NCI-H1048 (cell line): ENCODE measurements around the gene KIF3A.

Source experiments
- DNase-seq: peaks from one replicate; lab custom pipeline; 2025; lab: John Stamatoyannopoulos, UW

KIF3A gene

DNA sequence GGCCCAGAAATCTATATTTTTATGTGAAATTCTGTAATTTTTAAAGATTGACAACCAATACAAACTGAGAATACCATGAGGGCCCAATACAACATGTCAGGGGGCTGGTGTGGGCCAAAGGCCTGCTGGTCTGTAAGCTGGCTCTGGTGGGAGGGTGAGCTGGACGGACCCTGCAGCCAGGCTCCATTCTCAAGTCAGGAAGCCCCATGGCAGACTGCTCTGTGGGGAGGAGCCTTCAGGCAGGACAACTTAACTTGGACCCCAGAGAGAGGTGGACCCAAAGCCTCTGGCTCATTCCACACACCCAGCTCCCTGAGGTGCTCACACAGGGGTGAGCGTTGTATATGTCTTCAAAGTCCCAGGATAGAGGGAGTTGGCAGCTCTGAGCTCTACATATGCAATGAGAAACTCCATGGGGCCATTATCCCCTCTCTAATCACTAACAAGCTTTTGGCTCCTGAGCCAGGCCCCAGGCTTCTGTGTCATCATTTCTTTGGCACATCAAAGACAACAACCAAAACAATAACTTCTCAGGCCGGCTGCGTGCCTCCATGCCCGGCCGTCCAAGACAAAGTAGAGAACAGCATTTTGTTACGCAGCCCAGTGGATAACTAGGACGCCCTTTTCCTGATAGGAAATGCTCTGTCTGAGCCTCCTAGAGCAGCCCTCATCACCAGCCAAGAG lies 33.3 kb upstream of the KIF3A start:
- no peak for DNase-seq

DNA sequence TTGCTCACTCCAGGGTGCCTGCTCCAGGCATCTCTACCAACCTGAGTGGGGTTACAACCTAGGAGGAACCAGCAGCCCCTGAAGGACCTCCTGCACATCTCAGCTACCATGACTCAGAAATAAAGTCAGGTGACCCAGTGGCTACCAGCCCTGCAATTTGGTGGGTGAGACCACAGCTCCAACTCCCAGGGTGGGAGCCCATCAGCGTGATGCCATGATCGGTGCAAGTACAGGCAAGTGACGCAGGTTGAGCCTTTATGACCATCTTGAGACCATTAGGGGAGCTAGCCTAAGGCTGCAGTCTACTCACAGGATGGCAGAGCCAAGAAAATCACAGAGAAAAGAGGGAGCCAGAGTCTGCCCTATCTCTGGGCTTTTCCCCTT lies 31.1 kb upstream of the KIF3A start:
- DNase-seq, result no peak

DNA sequence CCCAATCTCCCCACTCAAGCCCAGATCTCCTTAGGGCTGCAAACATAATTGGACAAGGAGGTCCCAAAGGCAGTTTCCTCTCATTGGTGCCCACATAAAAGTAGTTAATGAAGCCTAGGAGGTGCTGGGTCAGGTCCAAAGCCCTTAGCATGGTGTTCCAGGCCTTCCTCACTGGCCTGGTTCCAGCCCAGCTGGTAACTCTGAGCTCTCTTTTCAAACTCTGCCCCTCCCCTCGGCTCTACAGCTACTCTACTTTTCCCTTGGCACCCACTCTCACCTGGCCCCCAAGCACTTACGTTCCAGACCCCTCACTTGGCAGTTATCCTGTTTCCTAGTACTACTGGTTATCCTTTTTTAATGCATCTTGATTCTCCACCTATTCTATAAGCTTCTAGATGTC lies 29.8 kb upstream of the KIF3A start:
- no peak for DNase-seq

DNA sequence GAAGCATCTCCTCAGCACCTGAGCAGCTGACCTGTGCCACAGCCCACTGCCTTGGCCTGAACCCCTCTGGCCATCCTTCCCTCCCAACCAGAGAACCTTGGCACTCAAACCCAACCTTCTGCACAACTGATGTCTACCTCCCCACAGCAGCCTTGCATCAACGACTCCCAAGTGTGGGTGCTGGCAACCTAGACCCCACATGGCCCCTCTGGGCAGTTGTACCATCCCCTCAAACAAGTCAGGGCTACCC lies 29.4 kb upstream of the KIF3A start:
- no peak for DNase-seq

DNA sequence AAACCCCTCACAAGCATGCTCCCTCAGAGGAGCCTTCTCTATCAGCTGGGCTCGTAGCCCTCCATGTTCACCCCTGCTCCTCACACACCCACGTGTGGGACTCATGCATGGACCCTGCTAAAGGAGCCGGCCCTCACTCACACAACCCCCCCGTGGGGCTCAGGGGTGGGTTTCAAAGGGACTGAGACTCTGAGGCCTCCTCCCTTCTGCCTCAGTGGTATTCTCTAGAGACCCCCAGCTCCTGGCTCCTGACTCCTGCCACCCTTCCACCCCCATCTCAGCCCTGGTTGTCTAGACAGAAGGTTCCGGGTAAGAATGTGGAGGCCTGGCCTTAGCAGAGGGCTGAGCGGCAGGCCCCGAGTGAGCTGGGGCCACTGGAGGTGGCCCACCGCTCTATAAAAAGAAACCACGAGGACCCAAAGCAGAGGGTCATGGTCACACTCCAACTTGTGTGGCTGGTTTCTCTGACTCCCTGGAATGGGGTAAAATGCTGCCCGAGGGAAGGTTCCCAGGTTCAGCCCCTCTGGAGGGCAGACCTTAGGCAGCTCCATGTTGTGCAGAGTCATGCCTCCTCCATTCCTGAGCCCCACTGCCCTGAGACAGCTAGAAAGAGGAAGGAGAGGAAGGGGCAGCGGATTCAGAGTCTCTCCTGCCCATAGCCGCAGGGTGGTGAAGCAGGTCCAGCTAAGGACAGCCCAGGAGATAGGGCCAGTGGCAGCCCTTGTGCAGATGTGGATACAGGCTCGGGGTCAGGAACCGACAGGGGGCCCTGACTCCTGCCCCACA lies 28.9 kb upstream of the KIF3A start:
- DNase-seq, result no peak

GRCh38 chr5:132765311-132766019 lies 28.1 kb upstream of the KIF3A start:
- DNase-seq, result no peak

DNA sequence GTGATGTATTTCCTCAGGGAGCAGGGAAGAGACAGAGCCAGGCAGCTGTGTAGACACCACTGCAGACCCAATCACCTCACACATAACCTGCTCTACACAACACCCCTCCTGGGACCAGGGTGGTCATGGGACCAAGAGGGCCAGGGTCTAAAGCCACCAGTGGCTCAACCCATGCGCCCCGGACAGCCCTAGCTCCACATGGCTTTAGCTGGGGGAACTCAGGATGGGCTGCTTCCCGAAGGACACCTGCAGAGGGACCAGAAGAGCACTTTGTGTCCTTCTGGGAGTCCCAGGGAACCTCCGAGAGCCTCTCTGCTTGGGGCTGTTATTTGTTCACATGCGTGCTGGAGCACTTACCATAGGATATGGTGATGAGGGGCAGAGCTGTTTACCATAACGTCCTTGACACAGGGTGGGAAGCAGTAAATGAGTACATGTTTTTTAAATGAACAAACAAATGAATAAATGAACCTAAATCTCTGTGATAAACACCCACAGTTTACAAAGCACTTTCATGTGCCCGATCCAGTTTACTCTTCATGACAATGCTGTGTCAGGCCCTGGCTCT lies 27.4 kb upstream of the KIF3A start:
- no peak for DNase-seq

GRCh38 chr5:132764051-132764450 lies 26.7 kb upstream of the KIF3A start:
- no peak for DNase-seq

GRCh38 chr5:132763181-132764036 lies 26.1 kb upstream of the KIF3A start:
- DNase-seq, result no peak

DNA sequence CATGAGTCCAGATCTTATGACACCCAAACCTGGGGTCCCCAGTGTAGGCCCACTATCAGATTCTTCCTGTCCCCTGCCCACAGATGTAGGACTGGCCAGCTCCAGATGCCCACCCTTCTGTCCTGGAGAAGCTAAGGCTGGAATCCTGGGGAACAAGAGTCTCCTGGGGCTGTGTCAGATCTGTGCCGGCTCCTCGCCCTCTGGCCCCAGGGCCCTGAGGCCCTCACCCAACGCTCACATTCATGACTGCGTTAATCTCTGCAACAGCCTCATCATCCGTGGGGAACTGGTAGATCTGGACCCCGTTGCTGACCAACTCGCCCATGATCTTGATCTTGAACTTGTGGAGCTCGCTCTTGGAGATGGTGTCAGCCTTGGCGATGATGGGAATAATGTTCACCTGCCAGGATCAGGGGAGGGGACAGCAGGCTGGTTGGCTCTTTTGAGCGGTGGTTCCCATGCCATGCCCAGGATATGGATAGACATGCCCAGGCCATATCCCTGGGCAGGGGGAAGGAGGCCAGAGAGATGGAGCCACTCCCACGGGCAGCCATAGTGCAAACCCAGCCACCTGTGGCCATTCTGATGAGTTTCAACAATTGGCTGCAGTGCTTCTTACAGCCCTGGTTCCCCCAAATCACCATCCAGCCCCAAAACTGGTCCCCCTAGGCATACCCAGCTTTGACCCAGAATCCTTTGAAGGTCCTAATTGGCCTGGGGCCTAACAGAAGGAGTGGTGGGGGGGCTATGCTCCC lies 25.1 kb upstream of the KIF3A start:
- no peak for DNase-seq

DNA sequence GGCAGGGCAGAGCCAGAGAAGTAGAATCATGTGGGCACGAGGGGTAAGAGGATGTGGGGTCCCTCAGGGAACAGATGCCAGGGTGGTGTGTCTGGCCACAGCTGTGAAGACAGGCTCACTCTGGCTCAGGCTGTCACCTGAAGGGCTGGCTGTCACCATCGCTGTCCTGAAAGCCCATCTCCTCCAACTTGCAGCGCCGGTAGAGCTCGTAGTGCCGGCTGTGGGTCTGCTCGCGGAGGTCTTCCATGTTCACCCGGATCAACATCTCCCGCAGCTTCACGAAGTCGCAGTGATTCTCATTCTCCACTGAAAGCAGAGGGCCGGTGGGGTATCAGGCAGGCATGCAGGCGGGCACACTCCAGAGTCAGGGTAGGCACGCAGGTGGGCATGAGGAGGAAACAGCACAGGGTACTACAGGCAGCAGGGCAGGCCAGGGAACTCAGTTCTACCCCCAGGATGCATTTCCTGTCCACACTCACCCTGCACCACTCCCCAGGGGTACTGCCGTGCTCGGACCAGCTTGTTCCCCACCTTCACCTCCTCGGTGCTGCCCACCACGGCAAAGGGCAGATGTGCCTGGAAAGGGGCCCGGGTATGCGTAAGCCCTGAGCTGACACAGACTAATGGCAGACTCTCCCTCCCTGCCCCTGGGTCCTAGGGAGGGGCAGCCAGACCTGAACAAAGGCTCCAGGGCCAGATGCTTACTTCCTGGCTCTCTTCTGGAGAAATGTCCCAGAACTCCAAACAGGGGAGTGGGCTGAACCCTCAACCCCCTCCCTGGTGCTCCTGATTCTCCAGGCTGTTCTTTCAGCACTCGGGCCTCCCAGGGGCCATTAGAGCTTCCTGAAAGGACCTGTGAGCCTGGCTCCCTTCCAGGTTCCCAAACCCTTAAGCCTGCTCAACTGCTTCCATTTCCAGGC lies 24.2 kb upstream of the KIF3A start:
- no peak for DNase-seq

DNA sequence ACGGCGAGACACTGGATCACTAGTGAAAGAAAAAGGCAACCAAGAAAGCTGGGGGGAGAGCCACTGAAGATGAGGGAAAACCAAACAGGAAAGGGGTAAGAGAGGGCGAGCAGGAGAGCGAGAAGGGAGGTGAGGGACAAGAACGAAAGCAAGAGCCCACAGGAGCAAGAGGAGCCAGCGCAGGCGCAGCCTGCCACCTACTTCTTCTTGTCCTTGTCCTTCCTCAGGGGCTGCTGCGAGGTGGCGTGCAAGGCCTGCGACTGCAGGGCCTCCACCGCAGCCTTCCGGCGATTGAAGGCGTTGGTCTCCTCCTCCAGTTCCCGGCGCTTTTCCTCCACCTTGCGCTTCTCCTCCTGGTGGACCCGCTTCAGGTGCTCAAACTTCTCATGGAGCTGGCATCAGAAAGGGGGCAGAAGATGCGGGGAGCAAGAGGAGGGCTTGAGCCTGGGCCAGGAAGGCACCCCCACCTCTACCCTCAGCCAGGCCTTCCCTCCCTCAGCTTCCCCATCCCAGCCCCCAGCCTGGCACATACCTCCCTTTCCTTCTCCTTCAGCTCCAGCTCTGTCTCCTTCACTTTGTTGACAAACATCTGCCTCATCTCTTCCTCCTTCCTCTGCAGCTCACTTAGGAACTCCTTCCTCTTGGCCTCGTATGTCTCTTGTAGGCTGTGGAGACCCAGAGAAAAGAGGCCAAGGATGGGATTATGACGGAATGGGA lies 23.4 kb upstream of the KIF3A start:
- no peak for DNase-seq

DNA sequence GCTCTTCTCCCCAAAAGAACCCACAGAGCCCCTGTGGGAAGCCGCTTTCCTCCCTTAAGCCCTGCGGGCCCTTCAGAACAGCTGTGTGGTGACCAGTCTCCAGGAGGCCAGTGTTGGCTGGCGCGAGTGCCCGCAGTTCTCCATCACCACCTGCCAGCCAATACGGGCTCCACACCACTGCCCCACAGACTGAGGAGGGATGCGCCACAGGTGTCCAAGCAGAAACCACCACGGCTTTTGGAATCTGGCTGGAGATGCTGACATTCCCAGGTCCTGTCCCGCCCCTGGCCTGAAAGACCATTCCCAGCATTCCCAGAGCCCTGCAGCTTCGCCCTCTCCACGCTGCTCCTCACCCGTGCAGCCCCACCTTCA lies 22.7 kb upstream of the KIF3A start:
- DNase-seq, result no peak

DNA sequence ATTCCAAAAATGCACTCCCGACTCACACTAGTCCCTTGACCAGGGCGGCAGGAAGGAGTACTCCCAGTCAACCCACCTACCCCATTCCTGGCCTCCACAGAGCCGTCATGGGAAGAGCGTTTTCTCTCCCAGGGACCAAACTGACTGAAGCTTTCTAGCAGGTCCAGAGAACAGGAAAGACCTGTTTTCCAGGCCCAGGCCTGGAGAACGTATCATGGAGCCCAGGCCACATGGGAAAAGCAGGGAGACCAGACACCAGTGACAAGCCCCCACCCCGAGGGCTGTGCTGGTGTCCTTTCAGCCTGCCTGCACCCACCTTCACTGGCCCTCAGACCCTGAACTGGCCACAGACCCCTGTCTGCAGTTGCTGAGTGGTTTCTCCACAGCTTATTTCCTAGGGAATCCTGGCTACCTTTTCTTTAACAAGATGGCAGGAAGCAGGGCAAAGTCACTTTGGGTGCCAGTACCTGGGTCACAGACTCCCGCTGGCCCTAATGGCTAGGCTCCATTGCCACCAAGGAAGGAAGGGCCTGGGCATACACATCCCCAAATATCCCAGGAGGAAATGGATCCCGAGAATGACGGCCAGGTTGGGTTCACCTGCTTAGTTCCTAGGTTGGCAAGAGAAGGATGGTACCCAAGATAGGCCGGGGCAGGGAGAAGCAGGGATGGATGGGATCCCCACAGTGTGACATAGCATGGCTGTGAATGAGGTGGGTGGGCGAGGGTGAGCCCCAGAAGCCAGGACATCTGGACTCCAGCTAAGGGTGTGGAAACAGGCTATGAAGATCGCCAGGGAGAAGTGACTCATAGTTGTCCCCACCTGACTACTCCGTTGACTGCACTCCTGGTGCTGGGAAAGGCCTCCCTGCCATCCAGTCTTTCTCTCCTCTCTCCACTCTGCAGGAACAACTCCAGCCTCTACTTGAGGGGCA lies 22.0 kb upstream of the KIF3A start:
- no peak for DNase-seq

DNA sequence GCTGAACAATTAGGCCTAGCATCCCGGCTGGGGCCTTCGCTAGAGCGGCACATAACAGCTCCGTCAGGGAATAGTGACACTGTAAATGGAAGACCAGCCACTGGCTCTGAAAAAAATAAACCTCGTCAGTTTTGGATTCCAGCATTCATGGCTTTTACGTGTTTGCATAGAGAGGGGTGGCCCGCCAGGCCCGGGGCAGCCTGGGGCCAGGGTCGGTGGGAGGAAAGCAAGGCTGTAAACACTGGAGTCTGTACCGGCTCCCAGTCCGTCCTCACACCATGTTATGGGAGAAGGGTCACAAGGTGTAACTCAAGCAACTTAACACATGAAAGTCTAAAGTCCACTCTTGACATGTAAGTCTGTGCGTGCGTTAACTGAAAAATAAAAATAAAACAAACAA lies 21.1 kb upstream of the KIF3A start:
- DNase-seq, result no peak

DNA sequence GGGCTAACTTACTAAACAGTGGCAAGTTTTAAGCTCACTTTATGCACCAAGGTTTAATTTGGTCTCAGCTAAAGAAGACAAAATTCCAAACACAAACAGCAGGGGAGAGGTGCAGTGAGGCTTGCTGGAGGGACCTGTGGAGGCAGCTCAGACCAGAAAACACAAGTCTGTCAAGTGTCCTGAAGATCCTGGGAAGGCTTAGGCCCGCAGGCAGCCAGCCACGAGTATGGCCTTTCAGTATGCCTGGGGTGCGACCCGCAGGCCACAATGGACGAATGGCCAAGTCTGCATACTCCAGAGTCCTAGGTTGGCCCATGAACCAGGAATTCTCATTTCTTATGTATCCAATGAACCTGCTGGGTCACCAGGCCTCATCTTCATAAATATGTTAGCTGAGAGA lies 19.2 kb upstream of the KIF3A start:
- no peak for DNase-seq

DNA sequence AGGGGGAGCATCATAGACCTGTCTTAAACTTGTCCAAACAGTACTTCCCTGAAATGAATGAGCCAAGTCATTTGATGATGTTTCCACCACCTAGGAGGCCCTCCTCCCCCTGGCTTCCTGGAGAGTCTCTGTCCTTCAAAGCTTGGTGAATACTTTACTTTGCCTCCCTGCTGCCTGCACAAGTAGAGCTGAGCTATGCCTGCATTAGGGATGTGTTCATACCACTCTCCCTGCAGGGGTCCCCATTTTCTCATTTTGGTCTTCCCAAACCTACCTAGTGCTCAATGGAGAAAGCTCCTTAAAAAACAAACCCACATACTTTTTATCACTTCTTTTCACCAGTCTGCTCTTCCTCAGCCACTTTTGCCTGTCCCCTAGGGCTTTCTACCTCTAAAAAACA lies 17.6 kb upstream of the KIF3A start:
- no peak for DNase-seq

DNA sequence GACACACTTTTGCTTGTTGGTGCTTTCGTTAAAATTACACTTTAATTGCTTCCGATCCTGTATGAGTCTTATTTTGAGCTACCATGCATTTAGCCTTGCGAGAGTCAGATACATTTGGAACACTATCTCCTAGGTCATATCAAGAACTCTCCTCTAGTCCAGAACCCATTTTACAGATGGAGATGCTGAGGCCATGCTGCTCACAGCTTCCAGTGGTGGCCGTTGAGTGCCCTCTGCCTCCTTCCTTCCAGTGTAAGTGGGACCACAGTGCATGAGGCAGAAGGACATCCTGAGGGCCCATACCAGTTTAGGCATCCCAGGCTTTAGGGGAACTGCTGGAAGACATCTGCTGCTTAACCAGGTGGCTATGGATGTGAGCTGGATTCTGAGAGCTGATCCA lies 16.8 kb upstream of the KIF3A start:
- no peak for DNase-seq
